CD4-positive, alpha-beta T cell treated with Interleukin-1 beta for 1 hour (primary cell): ENCODE measurements around the gene ZNF660.
"Not testable (repeated sequence)": the region's sequence is repeated elsewhere in the genome, so short reads cannot be mapped to it uniquely, and the experiment has no call there.

Source experiments
- DNase-seq, 2 donors: peaks; one replicate each; pipeline ENCODE4 v3.0.0-alpha.2; 2020 to 2022

ZNF660 gene

DNA sequence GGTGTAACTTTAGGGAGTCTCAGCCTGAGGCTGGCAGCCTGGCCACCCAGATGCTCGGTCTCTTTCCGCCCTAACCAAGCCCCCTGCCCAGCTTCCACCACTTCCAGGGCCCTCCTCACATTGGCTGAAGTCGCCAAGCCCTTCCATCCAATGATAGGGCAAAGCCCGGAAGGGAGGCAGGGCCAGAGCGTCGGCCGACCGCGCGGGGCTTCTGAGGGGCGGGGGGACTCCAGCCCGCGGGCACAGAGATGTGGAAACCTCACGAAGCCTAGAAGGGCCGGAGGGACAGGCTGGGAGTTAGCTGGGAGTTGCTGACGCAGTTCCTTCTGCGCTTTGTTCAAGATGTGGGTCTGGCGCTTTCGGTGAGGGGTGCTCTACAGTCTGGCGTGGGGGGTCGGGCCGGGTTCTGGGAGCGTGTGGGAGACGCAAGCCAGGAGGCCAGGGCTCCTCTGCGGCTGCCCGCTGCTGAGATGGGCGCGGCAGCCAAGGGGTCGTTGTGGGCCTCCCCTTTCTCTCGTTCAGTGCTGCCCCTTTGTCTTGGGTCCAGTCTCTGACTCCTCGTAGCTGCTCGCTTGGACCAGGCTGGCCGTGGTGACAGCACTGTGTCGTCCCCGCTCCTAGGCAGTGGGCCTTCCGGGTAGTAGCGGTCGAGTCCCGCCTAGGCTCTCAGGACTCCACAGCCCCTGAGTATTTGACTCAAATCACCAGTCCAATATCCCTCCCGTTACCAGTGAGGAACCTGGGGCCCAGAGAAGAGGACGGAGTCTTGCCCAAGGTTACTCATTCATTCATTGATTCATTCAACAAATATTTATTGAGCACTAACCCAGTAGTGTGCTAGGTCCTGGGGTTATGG lies at the start of gene ZNF660:
TSS of gene ZNF660 (plus strand) at position 319 of the 856 bp plus-strand sequence. CDS start 9,230 bp downstream, outside the sequence.
- peak in 1 of 2 donors; percentile 17 for DNase-seq

DNA sequence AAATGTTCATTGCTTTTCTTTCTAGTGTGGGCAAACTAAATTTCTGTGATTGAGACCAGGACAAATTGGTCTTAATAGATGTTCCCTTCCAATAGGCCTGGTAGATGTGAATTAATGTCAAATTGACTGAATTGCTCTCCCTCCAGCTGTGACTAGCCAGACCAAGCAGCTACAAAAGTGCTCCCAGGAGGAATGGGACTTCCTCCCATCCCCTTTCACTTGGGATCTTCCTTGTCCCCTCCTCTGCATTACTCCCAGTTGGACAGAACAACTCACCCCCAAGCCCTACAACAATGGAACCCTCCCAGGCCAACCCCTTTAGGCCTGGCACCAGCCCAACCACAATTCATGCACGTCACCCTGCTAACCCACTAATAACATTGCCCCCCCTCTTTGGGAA lies 49.4 kb upstream of the ZNF660 start:
- no peak for DNase-seq

DNA sequence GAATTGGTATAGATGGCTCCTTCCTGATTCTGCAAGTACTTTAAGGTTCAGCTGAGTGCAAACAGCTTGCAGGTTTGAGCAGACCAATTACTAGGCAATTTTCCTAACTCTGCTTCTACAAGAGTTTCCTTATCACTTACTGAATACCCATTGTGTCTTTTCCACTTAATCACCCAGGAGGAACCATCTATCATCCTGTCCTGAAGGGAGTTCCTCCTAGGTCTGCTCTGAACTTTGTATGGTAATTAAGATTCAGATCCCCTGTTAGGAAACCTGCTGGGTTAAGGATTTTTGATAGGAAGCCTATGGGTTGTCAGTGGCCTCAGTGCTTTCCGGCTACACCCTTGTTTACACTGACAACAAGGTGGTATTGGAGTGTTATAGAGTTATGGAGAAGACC lies 40.0 kb upstream of the ZNF660 start:
- DNase-seq: not testable (repeated sequence)

DNA sequence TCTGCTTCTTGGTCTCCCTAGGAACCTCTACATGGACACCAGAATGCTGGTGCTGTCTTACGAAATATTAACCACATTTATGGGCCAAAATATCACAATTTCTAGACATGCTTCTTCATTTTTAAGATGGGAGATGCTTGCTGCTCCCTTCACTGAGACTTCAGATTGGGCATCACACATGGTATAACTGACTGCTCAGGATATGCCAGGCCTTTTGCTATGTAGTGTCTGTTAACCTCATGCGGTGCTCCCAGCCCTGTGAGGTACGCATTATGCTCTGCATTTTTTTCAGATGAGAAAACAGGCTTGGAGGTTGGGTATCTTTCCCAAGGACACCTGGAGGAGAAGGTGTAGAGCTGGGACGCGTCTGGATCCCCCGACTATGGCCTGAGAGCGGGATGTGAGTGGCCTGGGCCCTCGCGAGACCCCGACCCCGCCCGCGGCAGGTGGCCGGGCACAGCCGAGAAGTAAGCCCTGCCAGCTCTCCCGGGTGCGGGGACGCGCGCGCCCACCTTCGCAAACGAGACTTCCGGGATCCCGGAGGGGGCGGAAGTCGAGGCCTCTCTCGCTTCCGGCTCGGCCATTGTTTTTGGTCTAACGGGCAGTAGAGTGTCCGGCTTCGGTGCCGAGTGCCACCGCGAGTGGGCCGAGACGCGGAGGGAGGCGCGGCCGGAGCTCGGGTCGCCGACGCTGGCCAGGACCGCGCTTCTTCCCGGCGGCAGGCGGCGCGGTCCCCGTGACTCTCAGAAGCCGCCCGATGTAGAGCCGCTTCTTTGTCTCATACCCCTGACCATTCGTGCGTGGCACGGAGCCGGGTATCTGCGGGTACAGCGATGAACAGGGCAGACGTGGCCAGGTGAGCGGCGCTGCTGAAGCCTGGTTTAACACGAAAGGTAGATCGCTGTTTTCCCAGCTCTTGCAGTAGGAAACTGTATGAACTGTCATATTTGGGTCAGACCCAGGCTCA lies 29.9 kb upstream of the ZNF660 start, which contains the start of gene ZKSCAN7:
TSS of gene ZKSCAN7 (plus strand) at position 568 of the 967 bp plus-strand sequence. CDS start 1,855 bp downstream, outside the sequence.
- DNase-seq: peak; percentile 48 to 55

DNA sequence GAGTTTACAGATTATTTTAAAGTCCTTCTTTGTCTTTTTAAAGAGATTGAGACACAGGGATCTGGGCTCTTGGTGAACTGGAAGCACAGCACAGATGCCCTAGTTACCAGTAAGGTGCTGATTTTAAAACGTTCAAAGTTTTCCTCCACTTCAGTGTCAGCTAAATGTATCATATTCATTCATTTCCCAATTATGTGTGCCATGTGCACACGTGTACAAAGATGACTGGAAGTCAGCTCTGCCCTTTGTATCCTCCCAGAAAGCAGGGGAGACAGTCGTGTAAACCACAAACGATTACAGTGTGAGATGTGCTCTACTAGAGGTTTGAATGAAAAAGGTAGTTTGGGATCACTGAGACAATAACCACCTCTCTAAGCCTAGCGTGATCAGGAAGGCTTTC lies 29.0 kb upstream of the ZNF660 start:
- DNase-seq: no peak

DNA sequence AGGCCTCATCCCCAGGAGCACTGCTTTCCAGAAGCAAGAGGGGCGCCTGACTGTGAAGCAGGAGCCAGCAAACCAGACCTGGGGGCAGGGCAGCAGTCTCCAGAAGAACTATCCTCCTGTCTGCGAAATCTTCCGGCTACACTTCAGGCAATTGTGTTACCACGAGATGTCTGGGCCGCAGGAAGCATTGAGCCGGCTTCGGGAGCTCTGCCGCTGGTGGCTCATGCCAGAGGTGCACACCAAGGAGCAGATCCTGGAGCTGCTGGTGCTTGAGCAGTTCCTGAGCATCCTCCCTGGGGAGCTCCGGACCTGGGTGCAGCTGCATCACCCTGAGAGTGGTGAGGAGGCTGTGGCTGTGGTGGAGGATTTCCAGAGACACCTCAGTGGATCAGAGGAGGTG lies 27.7 kb upstream of the ZNF660 start:
- DNase-seq: no peak

DNA sequence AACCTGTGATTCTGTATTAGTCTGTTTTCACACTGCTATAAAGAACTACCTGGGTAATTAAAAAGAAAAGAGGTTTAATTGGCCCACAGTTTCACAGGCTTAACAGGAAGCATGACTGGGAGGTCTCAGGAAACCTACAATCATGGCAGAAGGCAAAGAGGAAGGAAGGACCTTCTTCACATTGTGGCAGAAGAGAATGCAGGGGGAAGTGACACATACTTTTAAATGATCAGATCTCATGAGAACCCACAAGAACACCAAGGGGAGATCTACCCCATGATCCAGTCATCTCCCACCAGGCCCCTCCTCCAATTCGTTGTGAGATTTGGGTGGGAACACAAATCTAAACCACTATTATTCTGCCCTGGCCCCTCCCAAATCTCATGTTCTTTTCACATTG lies 23.7 kb upstream of the ZNF660 start:
- no peak for DNase-seq

DNA sequence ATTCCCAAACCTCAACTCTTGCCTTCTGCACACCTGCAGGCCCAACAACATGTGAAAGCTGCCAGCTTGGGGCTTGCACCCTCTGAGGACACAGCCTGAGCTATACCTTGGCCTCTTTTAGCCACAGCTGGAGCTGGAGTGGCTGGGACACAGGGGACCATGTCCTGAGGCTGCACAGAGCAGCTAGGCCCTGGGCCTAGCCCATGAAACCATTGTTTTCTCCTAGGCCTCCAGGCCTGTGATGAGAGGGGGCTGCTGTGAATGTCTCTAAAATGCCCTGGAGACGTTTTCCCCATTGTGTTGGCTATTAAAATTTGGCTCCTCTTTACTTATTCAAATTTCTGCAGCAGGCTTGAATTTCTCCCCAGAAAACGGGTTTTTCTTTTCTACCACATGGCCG lies 22.6 kb upstream of the ZNF660 start:
- no peak for DNase-seq

DNA sequence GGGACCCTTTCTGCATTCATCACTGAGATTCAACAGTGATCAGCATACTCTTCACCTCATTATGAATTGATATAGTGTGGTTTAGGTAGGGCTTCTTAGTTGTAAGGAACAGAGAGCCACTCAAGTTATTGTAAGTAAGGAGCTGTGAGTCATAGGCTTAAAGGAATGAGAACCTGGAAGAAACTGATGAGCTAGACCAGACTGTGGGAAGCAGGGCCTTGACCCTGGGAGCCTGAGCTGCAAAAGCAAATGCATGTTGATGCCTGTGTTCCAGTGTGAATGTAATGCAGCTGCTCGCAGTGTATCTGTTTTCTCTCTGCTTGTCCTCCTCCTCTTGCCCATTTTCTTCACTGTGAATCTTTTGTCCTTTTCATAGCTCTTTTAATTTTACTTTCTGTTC lies 16.2 kb upstream of the ZNF660 start:
- DNase-seq: no peak

DNA sequence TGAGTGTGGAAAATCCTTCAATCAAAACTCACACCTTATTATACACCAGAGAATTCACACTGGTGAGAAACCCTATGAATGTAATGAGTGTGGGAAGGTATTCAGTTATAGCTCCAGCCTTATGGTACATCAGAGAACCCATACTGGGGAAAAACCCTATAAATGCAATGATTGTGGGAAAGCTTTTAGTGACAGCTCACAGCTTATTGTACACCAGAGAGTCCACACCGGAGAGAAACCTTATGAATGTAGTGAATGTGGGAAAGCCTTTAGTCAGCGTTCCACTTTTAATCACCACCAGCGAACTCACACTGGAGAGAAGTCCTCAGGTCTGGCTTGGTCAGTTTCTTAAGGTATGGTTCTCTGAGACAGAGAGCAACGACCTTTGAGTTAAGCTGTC lies 13.7 kb upstream of the ZNF660 start:
- no peak for DNase-seq

DNA sequence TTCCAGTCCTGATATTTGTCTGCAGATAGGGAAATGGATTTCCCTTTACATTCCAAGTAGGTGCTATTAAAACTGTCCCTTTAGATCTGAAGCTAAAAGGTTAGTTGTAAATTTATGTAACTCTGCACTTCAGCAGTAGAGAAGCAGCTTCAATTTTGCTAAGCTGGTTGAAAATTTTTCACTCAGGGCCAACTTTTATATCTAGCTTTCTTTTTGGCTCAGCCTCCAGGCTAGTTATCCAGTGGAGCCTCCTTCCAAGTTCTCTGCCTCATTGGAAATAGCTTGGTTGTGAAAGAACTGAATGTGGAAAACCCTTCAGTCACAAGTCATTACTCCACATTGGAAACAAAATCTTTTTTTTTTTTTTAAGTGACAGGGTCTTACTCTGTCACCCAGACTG lies 8.2 kb upstream of the ZNF660 start:
- DNase-seq: no peak

DNA sequence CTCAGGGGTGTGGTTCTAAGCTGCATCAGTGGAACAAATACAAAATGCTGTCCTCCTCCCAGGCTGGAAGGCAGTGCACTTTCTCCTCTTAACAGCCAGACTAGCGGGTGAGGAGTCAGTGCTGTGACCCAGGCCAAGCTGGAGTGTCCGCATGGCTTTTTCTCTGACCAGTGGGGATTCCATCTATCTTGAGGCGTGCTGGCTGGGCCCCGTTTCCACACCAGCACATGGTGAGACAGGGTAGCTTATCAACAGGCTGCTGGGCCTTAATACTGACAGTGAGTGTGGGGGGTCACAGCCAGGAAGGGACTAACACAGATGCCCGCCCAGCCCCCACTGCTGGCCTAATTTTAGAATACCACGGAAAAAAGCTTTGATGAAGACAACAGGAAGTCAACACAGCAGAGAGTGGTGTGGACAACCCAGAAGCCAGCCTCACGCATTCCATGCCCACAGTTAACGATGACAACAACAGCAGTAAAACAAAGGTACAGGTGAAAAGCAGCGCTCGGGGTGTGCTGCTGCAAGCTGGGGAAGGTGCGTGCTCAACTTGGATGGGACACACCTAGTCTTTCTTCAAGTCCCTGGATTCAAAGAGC lies 7.3 kb upstream of the ZNF660 start:
- not testable (repeated sequence) for DNase-seq

DNA sequence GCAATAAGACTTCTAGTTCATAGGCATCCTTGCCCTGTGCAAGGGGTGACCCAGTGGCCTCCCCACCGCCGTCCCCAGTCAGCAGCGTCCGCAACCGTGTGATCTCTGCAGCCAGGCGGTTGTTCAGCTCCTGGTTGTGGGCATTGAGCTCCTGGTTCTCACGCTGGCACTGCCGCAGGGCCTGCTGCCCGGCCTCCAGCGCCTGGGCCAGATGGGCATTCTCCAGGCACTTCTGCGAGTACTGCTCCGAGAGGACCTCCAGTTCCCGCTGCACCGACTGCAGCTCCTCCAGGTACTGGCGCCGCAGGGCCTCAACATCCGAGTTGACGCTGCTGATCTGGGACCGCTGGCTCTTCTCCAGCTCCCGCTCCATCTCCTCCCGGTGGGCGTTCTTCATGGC lies 6.4 kb upstream of the ZNF660 start:
- not testable (repeated sequence) for DNase-seq

DNA sequence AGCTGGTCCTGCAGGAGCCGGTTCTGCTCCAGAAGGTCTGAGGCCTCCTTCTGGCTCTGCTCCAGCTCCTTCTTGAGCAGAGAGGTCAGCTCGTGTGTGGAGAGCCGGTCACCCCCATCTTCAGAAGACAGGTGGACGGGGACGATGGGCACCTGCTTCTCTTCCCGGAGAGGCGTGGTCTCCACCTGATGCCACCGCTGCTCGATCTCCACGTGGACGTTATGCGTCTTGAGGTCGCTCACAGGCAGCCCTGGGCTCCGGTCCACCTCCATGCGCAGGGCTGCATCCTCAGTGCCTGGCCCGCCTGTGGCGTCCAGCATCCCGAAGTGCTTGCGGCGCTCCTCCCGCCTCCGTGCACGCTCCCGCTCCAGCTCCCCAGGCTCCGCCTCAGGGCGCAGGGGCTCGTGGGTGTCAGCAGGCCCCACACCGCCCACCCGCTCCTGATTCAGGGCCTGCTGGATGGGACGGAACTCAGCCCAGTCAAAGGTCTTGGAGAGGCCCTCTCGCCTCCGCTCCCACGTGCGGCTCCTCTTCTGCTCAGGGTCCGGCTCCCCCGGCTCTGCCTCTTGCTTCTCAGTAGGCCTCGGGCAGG lies 5.7 kb upstream of the ZNF660 start:
- DNase-seq: not testable (repeated sequence)

DNA sequence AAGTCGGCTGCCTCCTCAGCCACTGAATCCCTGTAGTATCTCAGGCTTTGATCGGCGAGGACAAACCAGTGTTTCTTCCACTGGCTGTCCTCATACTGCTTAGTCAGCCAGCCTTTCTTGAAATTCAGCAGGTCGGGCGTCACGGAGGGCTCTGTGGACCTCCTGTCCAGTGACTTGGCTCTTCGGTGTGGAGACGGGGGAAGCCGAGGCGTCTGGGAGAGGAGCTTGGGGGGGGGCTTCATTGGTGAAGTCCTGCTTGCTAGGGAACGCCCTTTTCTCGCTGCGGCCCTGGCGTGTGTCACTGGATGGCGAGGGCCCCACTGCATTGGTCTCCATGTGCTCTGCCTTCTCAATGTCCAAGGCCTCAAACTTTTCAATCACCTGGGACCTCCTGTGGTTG lies 5.0 kb upstream of the ZNF660 start:
- not testable (repeated sequence) for DNase-seq

DNA sequence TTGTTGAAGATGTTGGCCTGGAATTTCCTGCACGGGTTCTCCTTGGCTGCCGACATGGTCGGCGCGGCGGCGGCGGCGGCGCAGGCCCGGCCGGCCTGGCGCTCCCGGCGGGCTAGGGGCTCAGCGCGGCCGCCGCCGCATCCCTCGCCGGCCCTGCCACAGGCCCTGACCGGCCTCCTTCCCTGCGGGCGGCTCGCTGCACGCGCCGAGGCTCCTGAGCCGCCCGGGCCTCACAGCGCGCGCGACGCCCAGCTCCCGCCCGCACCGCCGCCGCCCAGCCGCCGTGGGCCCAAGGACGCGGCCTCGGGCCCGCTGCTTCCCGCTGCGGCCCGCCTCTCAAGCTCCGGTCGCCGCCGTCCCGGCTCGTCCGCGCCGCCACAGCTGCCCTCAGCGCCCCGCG lies 3.8 kb upstream of the ZNF660 start:
- DNase-seq: not testable (repeated sequence)

DNA sequence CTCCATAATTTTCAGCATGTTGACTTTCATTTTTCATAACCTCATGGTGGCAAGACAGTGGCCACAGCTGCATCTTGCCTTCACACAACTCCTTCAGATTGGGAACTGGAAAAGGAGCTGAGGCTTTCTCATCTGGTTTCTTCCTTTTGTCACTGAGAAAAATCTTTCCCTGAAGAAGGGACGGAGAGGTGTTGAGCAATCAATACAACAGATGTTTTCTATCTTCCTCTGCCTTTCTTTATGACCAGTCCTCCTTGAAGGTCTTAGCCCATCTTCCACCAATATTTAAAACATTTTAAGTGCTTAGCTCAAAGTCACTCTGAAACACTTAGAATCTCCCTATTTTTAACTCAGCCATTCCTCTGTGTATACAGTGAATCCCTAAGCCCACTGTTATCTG lies 11.9 kb downstream of the ZNF660 start:
- no peak for DNase-seq

DNA sequence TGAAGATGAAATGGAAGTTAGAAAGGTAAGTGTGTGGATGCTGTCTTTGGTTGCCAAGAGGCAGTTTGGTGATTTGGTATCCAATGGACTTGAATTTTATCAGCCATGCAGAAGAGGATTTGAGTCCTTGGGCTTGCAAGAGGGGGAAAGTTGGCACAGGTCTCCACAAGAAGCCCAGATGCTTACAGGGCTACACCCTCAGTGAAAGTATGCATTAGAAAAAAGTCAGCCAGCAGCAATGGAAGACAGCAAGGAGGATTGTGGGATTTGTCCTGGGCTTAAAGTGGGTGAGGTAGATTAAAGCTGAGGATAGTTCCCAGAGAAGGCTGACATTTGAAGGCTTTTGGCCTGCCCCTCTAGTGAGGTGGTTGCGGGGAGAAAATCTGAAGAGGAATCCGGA lies 17.0 kb downstream of the ZNF660 start:
- no peak for DNase-seq

DNA sequence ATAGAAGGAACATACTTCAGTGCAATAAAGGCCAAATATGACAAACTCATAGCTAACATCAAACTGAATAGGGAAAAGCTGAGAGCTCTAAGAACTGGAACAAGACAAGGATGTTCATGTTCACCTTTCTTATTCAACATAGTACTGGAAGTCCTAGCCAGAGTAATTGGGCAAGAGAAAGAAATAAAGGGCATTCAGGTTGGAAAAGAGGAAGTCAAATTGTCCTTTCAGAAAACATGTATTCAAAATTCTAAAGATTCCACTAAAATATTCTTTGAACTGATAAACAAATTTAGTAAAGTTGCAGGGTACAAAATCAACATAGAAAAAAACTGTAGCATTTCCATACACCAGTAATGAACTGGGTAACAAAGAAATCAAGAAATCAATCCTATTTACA lies 27.9 kb downstream of the ZNF660 start:
- DNase-seq: no peak

DNA sequence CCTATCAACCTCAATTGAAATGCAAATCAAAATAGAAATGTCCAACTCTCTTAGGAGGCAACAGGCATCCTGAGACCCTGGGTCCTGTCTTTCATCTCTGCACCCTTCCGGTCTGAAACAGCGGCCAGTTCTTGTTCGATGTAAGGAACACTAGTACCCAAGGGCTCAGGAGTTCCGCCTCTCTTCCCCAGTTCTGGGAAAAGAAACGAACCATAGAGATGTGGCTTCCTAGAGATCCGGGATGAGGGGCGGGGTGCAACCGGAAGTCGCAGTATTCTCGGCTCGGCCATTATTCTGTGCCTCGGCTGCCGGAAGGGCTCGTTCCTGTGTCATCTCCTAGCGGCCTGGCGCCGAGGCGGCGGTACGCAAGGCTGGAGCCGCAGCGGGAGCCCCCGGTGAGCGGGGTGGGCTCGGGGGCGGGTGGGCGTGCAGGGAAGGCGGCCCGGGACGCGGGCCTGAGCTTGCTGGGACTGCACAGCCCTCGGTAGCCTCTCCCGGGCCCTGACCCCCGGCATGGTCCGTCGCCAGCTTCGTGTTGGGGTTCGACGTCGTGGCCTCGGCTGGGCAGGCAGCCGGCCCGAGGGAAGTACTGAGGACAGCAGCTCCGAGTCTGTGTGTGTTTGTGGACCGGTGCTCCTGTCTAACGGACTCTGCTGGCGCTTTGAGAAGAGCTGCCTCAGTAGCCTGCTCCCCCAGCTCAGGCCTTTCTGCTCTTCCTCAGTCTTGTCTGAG lies 40.2 kb downstream of the ZNF660 start, which contains the start of gene ZNF197:
TSS of gene ZNF197 (plus strand) at position 288 of the 732 bp plus-strand sequence. CDS start 4,119 bp downstream, outside the sequence.
- peak; percentile 54 to 61 for DNase-seq

DNA sequence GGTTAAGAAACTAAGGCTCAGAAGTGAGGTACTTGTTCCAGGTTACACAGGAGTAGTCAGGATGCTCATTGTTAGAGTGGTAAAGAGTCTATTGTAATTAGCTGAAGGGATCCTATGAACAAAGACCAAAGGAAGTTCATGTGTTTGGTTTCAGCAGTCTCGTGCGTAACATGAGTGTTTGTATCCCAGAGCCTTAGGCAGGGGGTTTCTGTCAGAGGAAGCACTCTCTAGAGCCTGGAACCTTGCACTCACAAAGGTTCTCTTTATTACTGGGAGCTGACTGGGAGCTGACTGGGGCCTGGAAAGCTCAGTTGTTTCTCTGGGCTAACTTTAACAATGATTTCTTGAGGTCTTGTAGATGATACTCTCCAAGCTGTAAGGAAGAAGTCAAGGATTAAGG lies 44.0 kb downstream of the ZNF660 start:
- no peak for DNase-seq

DNA sequence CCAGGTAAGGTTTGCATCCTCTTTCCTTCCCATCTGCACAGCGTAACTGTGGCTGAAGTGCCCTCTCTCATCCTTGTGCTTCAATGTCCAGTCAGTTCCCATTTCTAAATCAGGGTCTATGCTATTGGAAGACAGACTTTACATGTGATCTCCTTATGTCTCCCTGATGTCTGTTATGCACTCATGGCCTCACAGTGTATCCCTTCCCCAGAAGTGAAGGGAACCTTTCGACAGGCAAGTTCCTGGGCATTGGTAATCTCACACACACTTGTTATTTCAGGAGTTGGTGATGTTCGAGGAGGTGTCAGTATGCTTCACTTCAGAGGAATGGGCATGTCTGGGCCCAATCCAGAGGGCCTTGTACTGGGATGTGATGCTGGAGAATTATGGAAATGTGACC lies 47.4 kb downstream of the ZNF660 start:
- no peak for DNase-seq
